GM23338 (cell line): ENCODE results near the gene KLHL40. TPM values are rescaled to one million over a fixed set of nuclear protein-coding genes. Genes with fewer than 3 reads are reported as not detected.

Source experiments
- ATAC-seq: fragments of 200-7000 bp; cut with Tn5 transposase; 3 replicates; pipeline ENCODE4 v1.9.1; 2020
- DNase-seq: peaks from one replicate; pipeline ENCODE4 v3.0.0-alpha.2; 2015; ENCODE audit warnings: low spot score
- H2AFZ ChIP-seq: fragments of 200-600 bp; sonication (generic); 2 replicates; pipeline ENCODE4 v1.8.0; 2016; ENCODE audit warnings: antibody characterized with exemption, mild to moderate bottlenecking, moderate library complexity
- H3F3A ChIP-seq: fragments of 200-600 bp; sonication (generic); replicated peaks from 2 replicates; pipeline ENCODE4 v1.8.0; 2017; ENCODE audit warnings: antibody characterized with exemption, mixed run types, low read depth
- H3K27ac ChIP-seq: fragments of 200-600 bp; sonication (generic); 2 replicates; pipeline ENCODE4 v1.6.1; 2016; ENCODE audit warnings: low read depth
- H3K27me3 ChIP-seq: fragments of 200-600 bp; sonication (generic); 2 replicates; pipeline ENCODE4 v1.8.0; 2016; ENCODE audit warnings: mild to moderate bottlenecking, mixed run types, moderate library complexity; ENCODE audit not compliant: insufficient read depth
- H3K36me3 ChIP-seq: fragments of 200-600 bp; sonication (generic); 2 replicates; pipeline ENCODE4 v1.8.0; 2016; ENCODE audit warnings: mild to moderate bottlenecking; ENCODE audit not compliant: insufficient read depth
- H3K4me1 ChIP-seq: fragments of 200-600 bp; sonication (generic); 2 replicates; pipeline ENCODE4 v1.8.0; 2016; ENCODE audit warnings: mild to moderate bottlenecking, moderate library complexity; ENCODE audit not compliant: insufficient read depth
- H3K4me2 ChIP-seq: fragments of 200-600 bp; sonication (generic); 2 replicates; pipeline ENCODE4 v1.7.1; 2017; ENCODE audit warnings: mixed run types
- H3K4me3 ChIP-seq: fragments of 200-600 bp; sonication (generic); 2 replicates; pipeline ENCODE4 v1.6.1; 2016; ENCODE audit warnings: mixed run types
- H3K79me2 ChIP-seq: fragments of 200-600 bp; sonication (generic); replicated peaks from 2 replicates; pipeline ENCODE4 v1.8.0; 2017; ENCODE audit warnings: mild to moderate bottlenecking; ENCODE audit not compliant: insufficient read depth
- H3K9me2 ChIP-seq: fragments of 200-600 bp; sonication (generic); 2 replicates; pipeline ENCODE4 v1.8.0; 2017; ENCODE audit not compliant: insufficient read depth
- H4K20me1 ChIP-seq: fragments of 200-600 bp; sonication (generic); replicated peaks from 2 replicates; pipeline ENCODE4 v1.8.0; 2017; ENCODE audit warnings: mild to moderate bottlenecking; ENCODE audit not compliant: insufficient read depth
- H3K27ac Mint-ChIP-seq: 2 replicates; pipeline ENCODE4 v1.8.0; 2020; ENCODE audit warnings: inconsistent platforms, mild to moderate bottlenecking, moderate library complexity, mixed read lengths
- H3K27me3 Mint-ChIP-seq: 3 replicates; pipeline ENCODE4 v1.8.0; 2022; ENCODE audit warnings: low read depth, mild to moderate bottlenecking, moderate library complexity, mixed read lengths, inconsistent platforms; ENCODE audit not compliant: insufficient read depth, poor library complexity
- H3K36me3 Mint-ChIP-seq: 3 replicates; pipeline ENCODE4 v1.8.0; 2021; ENCODE audit warnings: low read depth, mild to moderate bottlenecking, inconsistent platforms, moderate library complexity, mixed read lengths
- H3K4me1 Mint-ChIP-seq: 3 replicates; pipeline ENCODE4 v1.8.0; 2020; ENCODE audit warnings: mild to moderate bottlenecking, inconsistent platforms, mixed read lengths
- H3K4me3 Mint-ChIP-seq: 3 replicates; pipeline ENCODE4 v1.8.0; 2021; ENCODE audit warnings: moderate library complexity, mild to moderate bottlenecking, inconsistent platforms, mixed read lengths
- H3K9me3 Mint-ChIP-seq: 3 replicates; pipeline ENCODE4 v1.8.0; 2020; ENCODE audit warnings: moderate library complexity, mild to moderate bottlenecking, inconsistent platforms, mixed read lengths
- CREB1 ChIP-seq: fragments of 250-450 bp; sonication (Bioruptor Pico); IDR thresholded peaks from 2 replicates; pipeline ENCODE4 v1.5.0; 2020; ENCODE audit warnings: low read depth, mild to moderate bottlenecking, moderate library complexity
- ETS1 ChIP-seq: IDR thresholded peaks from 2 replicates; pipeline ENCODE4 v1.6.1; 2016; ENCODE audit warnings: antibody characterized with exemption
- EZH2 ChIP-seq: fragments of 200-600 bp; sonication (generic); IDR thresholded peaks from one replicate; pipeline ENCODE4 v1.8.0; 2017; ENCODE audit warnings: antibody characterized with exemption, mild to moderate bottlenecking, low read depth; ENCODE audit not compliant: unreplicated experiment
- EZH2phosphoT487 ChIP-seq: fragments of 200-600 bp; sonication (generic); IDR thresholded peaks from one replicate; pipeline ENCODE4 v1.8.1; 2018; ENCODE audit warnings: antibody characterized with exemption; ENCODE audit not compliant: unreplicated experiment
- JUNB ChIP-seq: IDR thresholded peaks from one replicate; pipeline ENCODE4 v1.6.1; 2016; ENCODE audit warnings: antibody characterized with exemption; ENCODE audit not compliant: unreplicated experiment
- REST ChIP-seq: IDR thresholded peaks from one replicate; pipeline ENCODE4 v1.6.1; 2018; ENCODE audit warnings: antibody characterized with exemption; ENCODE audit not compliant: unreplicated experiment
- STAT1 ChIP-seq: IDR thresholded peaks from one replicate; pipeline ENCODE4 v1.6.1; 2016; ENCODE audit warnings: antibody characterized with exemption; ENCODE audit not compliant: unreplicated experiment
- ZNF331 ChIP-seq: fragments of 250-450 bp; sonication (Bioruptor Pico); IDR thresholded peaks from 2 replicates; pipeline ENCODE4 v1.5.0; 2020; ENCODE audit warnings: low read depth, mild to moderate bottlenecking, moderate library complexity
- polyA plus RNA-seq: library from polyadenylated mRNA; unstranded; fragments of >200 nt; fragmentation: Nextera tagmentation; extraction: Ambion mirVana; gene quantifications from 2 replicates; pipeline ENCODE4 v1.2.1, GENCODE V29; 2016
- total RNA-seq: library from RNA; depleted of rRNA; stranded (reverse); fragments of >200 nt; shearing (Covaris generic); gene quantifications from 2 replicates; pipeline ENCODE4 v1.2.3, GENCODE V29; 2014
- TF ChIP-seq, protein P1 (sequence below): fragments of 250-450 bp; sonication (Bioruptor Pico); IDR thresholded peaks from 2 replicates; pipeline ENCODE4 v1.5.0; 2020; ENCODE audit warnings: mild to moderate bottlenecking, moderate library complexity

KLHL40 gene
- total and polyA plus RNA-seq, 2 experiments from 2014 or later = not detected

DNA sequence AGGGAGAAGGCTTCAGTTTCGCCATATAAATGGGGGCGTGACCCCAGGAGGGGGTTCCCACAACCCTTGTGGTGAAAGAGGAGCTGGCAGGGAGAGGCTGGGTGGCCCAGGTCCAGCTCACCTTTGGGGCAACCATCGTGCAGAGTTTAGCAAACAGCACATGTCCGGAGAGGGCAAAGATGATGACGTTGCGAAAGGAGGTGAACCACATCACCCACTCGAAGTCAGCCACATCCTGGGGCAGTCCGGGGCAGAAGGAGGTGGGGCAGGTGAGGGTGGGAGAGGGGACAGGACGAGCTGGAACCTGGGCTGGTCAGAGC is 13.5 kb downstream of the KLHL40 start (continued):
- TF ChIP-seq, protein P1, sequence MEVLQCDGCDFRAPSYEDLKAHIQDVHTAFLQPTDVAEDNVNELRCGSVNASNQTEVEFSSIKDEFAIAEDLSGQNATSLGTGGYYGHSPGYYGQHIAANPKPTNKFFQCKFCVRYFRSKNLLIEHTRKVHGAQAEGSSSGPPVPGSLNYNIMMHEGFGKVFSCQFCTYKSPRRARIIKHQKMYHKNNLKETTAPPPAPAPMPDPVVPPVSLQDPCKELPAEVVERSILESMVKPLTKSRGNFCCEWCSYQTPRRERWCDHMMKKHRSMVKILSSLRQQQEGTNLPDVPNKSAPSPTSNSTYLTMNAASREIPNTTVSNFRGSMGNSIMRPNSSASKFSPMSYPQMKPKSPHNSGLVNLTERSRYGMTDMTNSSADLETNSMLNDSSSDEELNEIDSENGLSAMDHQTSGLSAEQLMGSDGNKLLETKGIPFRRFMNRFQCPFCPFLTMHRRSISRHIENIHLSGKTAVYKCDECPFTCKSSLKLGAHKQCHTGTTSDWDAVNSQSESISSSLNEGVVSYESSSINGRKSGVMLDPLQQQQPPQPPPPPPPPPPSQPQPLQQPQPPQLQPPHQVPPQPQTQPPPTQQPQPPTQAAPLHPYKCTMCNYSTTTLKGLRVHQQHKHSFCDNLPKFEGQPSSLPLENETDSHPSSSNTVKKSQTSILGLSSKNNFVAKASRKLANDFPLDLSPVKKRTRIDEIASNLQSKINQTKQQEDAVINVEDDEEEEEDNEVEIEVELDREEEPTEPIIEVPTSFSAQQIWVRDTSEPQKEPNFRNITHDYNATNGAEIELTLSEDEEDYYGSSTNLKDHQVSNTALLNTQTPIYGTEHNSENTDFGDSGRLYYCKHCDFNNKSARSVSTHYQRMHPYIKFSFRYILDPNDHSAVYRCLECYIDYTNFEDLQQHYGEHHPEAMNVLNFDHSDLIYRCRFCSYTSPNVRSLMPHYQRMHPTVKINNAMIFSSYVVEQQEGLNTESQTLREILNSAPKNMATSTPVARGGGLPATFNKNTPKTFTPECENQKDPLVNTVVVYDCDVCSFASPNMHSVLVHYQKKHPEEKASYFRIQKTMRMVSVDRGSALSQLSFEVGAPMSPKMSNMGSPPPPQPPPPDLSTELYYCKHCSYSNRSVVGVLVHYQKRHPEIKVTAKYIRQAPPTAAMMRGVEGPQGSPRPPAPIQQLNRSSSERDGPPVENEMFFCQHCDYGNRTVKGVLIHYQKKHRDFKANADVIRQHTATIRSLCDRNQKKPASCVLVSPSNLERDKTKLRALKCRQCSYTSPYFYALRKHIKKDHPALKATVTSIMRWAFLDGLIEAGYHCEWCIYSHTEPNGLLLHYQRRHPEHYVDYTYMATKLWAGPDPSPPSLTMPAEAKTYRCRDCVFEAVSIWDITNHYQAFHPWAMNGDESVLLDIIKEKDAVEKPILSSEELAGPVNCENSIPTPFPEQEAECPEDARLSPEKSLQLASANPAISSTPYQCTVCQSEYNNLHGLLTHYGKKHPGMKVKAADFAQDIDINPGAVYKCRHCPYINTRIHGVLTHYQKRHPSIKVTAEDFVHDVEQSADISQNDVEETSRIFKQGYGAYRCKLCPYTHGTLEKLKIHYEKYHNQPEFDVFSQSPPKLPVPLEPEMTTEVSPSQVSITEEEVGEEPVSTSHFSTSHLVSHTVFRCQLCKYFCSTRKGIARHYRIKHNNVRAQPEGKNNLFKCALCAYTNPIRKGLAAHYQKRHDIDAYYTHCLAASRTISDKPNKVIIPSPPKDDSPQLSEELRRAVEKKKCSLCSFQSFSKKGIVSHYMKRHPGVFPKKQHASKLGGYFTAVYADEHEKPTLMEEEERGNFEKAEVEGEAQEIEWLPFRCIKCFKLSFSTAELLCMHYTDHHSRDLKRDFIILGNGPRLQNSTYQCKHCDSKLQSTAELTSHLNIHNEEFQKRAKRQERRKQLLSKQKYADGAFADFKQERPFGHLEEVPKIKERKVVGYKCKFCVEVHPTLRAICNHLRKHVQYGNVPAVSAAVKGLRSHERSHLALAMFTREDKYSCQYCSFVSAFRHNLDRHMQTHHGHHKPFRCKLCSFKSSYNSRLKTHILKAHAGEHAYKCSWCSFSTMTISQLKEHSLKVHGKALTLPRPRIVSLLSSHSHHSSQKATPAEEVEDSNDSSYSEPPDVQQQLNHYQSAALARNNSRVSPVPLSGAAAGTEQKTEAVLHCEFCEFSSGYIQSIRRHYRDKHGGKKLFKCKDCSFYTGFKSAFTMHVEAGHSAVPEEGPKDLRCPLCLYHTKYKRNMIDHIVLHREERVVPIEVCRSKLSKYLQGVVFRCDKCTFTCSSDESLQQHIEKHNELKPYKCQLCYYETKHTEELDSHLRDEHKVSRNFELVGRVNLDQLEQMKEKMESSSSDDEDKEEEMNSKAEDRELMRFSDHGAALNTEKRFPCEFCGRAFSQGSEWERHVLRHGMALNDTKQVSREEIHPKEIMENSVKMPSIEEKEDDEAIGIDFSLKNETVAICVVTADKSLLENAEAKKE (CRISPR knock-in tag) = no peak
- TF ChIP-seq CREB1 (CRISPR knock-in tag) (no peak), EZH2 (no peak), ETS1 (no peak), STAT1 (no peak), JUNB (no peak), EZH2phosphoT487 (no peak)

DNA sequence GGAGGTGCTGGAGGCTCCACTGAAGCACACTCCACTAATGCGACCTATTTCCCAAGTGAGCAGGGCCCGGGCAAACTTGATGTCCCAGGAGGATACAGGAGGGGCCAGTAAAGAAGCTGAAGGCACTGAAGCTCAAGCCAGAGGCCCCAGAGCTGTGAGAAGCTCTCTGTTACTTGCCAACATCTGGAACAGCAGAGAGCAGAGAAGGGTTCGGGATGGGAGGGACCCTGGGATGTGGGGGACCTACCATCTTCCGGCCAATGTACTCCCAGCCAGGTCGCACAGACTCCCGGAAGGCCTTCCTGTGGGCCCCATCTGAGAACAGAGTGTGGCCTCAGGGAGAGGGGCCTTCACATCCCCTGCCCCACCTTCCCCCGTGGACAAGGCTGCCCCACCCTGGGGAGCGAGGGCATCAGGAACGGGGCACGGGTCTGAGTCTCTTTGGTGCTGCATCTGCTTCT is 14.2 kb downstream of the KLHL40 start:
- H2AFZ ChIP-seq = no peak overlapping the region
- H3K4me3 ChIP-seq = no peak overlapping the region
- no peaks in the 10 kb centered on the region for H3K36me3 Mint-ChIP-seq
- no peak for ATAC-seq
- H3K27me3 ChIP-seq = no peaks in the 10 kb centered on the region
- peaks cover 8% of the 10 kb centered on the region for H3K4me1 Mint-ChIP-seq
- H3K9me3 Mint-ChIP-seq = no peaks in the 10 kb centered on the region
- H3K79me2 ChIP-seq = no peaks in the 10 kb centered on the region
- no peaks in the 10 kb centered on the region for H3K4me1 ChIP-seq
- peaks cover 8% of the 10 kb centered on the region for H3K27me3 Mint-ChIP-seq
- no peaks in the 10 kb centered on the region for H3F3A ChIP-seq
- no peak overlapping the region for H3K27ac Mint-ChIP-seq
- H3K27ac ChIP-seq = no peak overlapping the region
- H3K36me3 ChIP-seq = no peaks in the 10 kb centered on the region
- H4K20me1 ChIP-seq = no peaks in the 10 kb centered on the region
- DNase-seq = no peak
- no peak overlapping the region for H3K4me2 ChIP-seq
- no peak overlapping the region for H3K4me3 Mint-ChIP-seq
- no peaks in the 10 kb centered on the region for H3K9me2 ChIP-seq
- TF ChIP-seq ZNF331 (no peak), ETS1 (no peak), CREB1 (CRISPR knock-in tag) (no peak), STAT1 (no peak), EZH2phosphoT487 (no peak), REST (no peak)
